ENCODE data around the gene AASS. TPM values are rescaled to one million over a fixed set of nuclear protein-coding genes. Genes with fewer than 3 reads are reported as not detected.

The AASS gene
- total and polyA plus RNA-seq, 2 of the 8 experiments (the other 6 are each of a cell fraction or from before 2014, with no cell fraction given), result 203 to 394 TPM

GRCh38 chr7:122063146-122063545 is 80.9 kb downstream of the AASS start:
- CTCF ChIA-PET (ENCODE audit: partially characterized antibody), result no interaction called here

More at GRCh38 chr7:122063146-122063545, 80.9 kb downstream of the AASS start:
- Histone ChIP-seq H4K20me1 (replicated peaks in 1 of 2; ENCODE audit: control insufficient read depth in 1 of 2, insufficient read depth in 2 of 2, low read length in 2 of 2) (peaks cover 0 to 2% of the 10 kb centered on the region in 2 experiments), H2BK20ac (ENCODE audit: low read length) (no peak overlapping the region), H2AFZ (ENCODE audit: low read length) (no peak overlapping the region), H3K23me2 (ENCODE audit: low read depth, low read length) (no peaks in the 10 kb centered on the region), H3K27me3 (replicated peaks in 1 of 4; ENCODE audit: control insufficient read depth in 3 of 4, extremely low read depth in 1 of 4, insufficient read depth in 3 of 4, low read length in 3 of 4) (no peaks in the 10 kb centered on the region), H3K4me3 (ENCODE audit: extremely low read depth in 1 of 4, insufficient read depth in 2 of 4, low read depth in 3 of 4, low read length in 4 of 4) (no peak overlapping the region), H3K36me3 (ENCODE audit: control insufficient read depth in 2 of 4, insufficient read depth in 4 of 4, low read length in 3 of 4) (peaks cover 3 to 42% (median 28%) of the 10 kb centered on the region in 4 experiments; a peak in 7 of 8 replicates), H3K9ac (replicated peaks in 1 of 4; ENCODE audit: extremely low read depth in 1 of 4, low read depth in 3 of 4, low read length in 3 of 4) (no peak overlapping the region), H3K79me1 (ENCODE audit: low read depth, low read length) (no peaks in the 10 kb centered on the region), H2AK5ac (ENCODE audit: low read depth, low read length) (no peak overlapping the region), H3K18ac (ENCODE audit: extremely low read depth, low read length) (no peak overlapping the region), H3K4me1 (replicated peaks in 1 of 4; ENCODE audit: control insufficient read depth in 3 of 4, insufficient read depth in 4 of 4, low read length in 3 of 4) (peaks cover 0 to 3% (median 0%) of the 10 kb centered on the region in 4 experiments; a peak in 1 of 7 replicates), H3K23ac (ENCODE audit: insufficient read length) (no peak overlapping the region), H3K79me2 (ENCODE audit: control insufficient read depth in 1 of 2, insufficient read depth in 2 of 2, low read length in 2 of 2) (no peaks in the 10 kb centered on the region), H3K56ac (replicated peaks; ENCODE audit: insufficient read length, low read depth, low read length) (no peak overlapping the region), H3K14ac (ENCODE audit: insufficient read length) (no peak overlapping the region), H2BK15ac (ENCODE audit: low read length) (no peak overlapping the region), H3K27ac (ENCODE audit: low read depth, low read length) (no peak overlapping the region), H4K5ac (ENCODE audit: insufficient read length, low read depth, low read length) (no peak overlapping the region), H2BK120ac (replicated peaks; ENCODE audit: low read depth, low read length) (no peak overlapping the region), H3K4ac (replicated peaks; ENCODE audit: insufficient read length, low read depth, low read length) (no peak overlapping the region), H2BK12ac (ENCODE audit: low read depth, low read length) (no peak overlapping the region), H3K4me2 (ENCODE audit: insufficient read depth in 1 of 2, low read depth in 2 of 2, low read length in 2 of 2) (no peak overlapping the region), H2BK5ac (ENCODE audit: low read depth, low read length) (no peak overlapping the region), H4K91ac (replicated peaks; ENCODE audit: insufficient read length, low read length) (no peak overlapping the region), H3K9me3 (ENCODE audit: insufficient read depth in 2 of 2, low read depth in 1 of 2, low read length in 1 of 2) (no peaks in the 10 kb centered on the region), H4K8ac (ENCODE audit: extremely low read depth, insufficient read depth, low read length) (no peak overlapping the region)
- FAIRE-seq (no peak), DNase-seq (ENCODE audit: low read depth in 1 of 2, low spot score in 2 of 2) (no peak)
- POLR2A ChIA-PET (ENCODE audit: partially characterized antibody), result interaction anchor here (1.0 to 1.8 kb wide), 2 partner anchors 8 to 10 kb away, joined by 3 to 6 read pairs; no protein-coding TSS in a partner anchor
- TF ChIP-seq POLR2A (IDR thresholded peaks at IDR 0.05; ENCODE audit: control extremely low read depth in 1 of 2, low read depth in 2 of 2, low read length in 2 of 2) (0 out of 3 replicates have a peak, but pooled peaks of 1 of the 2 experiments have one; percentile 3), CBX5 (IDR thresholded peaks at IDR 0.05; ENCODE audit: low read depth, low read length) (no peak)

Data from H1 (cell line).